ENCODE measurements around the gene TAF1A. TPM values are rescaled to one million over a fixed set of nuclear protein-coding genes. Genes with fewer than 3 reads are reported as not detected.

TAF1A gene
- total RNA-seq, 1 donor from 2014 or later, result 19.2 TPM

DNA sequence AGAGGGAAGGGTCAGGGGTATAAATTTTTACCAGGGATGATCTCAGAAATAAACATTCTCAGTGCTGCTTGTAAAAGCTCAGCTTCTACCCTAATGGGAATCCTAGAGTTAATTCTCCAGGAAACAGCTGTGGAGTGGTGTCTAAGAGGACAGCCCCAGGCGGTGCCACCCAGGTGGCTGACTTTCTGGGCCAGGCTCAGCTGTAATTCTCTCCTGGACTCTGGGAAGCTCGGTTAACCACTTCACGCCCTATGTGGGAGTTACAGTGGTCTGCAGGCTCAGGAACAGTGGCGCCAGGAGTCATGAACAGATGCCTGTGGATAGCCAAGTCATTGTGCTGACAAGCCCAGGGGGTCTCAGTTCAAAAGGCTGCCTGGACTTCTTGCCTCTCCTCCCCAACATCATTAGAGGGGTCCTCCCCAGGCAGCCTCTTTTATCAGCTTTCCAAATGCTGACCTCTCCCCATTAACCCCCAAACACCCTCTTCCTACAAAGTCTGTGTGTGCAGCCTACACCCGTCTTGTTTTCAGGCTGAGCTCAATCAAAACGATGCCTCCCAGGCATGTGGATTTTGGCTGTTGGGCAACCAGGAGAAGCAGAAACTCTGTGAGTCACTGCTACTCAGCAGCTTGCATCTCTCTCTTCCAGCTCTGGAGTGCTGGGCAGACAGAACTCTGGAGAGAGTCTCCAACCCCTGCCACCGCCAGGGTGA, 43.0 kb downstream of the TAF1A start:
- H3K27me3 Mint-ChIP-seq (ENCODE audit: insufficient read depth), result peaks cover 8% of the 10 kb centered on the region
- intact Hi-C loops (cut with micrococcal nuclease), result no loop called here
- H3K36me3 Mint-ChIP-seq (ENCODE audit: low read depth), result no peaks in the 10 kb centered on the region
- H3K4me1 Mint-ChIP-seq (ENCODE audit: low read depth), result no peaks in the 10 kb centered on the region
- DNase-seq (ENCODE audit: low spot score), result no peak
- H3K9me3 Mint-ChIP-seq, result no peaks in the 10 kb centered on the region
- no peak overlapping the region for H3K4me3 Mint-ChIP-seq
- H3K27ac Mint-ChIP-seq, result no peak overlapping the region

DNA sequence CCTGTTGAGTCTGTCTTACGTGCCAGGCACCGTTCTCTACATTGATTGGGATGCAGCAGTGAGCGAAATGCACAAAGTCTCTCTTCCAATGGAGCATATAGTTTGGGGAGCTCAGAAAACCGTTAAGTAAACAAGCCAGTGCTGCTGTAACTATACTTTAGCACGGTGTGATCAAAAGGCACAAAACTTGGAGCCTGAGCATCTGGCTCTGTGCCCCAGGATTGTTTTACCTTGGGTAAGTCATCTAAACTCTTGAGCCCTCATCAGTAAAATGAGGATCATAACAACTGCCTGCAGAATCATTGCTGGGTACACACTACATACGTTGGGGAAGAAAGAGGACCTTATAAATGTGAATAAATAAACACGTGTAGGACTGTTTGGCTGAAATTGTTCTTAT, 43.6 kb downstream of the TAF1A start:
- Mint-ChIP-seq H3K27me3 (ENCODE audit: insufficient read depth) (peaks cover 8% of the 10 kb centered on the region), H3K36me3 (ENCODE audit: low read depth) (no peaks in the 10 kb centered on the region), H3K4me3 (no peak overlapping the region), H3K4me1 (ENCODE audit: low read depth) (no peaks in the 10 kb centered on the region), H3K9me3 (no peaks in the 10 kb centered on the region), H3K27ac (no peak overlapping the region)
- intact Hi-C loops (cut with micrococcal nuclease), result no loop called here
- DNase-seq (ENCODE audit: low spot score), result no peak

DNA sequence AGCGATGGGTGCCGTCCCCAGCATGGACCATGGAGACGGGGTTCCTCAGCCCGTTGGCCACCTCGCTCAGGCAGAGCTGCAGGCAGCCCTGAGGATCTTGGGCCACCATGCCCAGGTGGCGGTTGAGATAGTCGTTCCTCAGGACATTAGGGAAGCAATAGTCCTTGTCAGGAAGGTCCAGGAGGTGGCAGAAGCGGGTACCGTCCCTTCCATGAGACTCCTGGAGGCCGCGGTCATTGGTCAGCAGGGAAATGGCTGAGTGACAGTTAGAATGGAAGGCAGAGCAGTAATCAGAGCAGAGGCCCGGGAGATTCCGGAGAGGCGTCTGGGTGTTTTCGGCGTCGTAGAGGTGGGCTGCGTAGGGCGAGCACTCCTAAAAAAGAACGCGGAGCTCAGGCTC, 45.9 kb downstream of the TAF1A start:
- no peaks in the 10 kb centered on the region for H3K9me3 Mint-ChIP-seq
- H3K4me3 Mint-ChIP-seq, result no peak overlapping the region
- no peaks in the 10 kb centered on the region for H3K36me3 Mint-ChIP-seq (ENCODE audit: low read depth)
- intact Hi-C loops (cut with micrococcal nuclease), result no loop called here
- peaks cover 8% of the 10 kb centered on the region for H3K27me3 Mint-ChIP-seq (ENCODE audit: insufficient read depth)
- H3K4me1 Mint-ChIP-seq (ENCODE audit: low read depth), result no peaks in the 10 kb centered on the region
- H3K27ac Mint-ChIP-seq, result no peak overlapping the region
- no peak for DNase-seq (ENCODE audit: low spot score)

DNA sequence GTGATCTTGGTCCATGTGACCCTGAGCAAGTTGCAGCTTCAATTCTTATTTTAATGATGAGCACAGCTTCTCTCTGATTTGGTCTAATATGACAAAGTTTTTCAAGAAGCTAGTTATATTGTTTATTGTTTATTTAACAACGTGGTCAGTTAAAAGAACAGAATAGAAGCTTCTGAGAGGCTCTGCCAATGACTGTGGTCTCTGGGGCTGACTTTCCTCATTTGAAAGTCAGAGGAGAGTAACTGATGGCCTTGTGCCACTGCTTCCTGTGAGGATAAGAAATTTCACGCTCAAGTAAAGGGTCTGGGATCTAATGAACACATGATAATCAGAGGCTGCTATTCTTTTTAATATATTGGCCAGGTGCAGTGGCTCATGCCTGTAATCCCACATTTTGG, 49.1 kb downstream of the TAF1A start:
- intact Hi-C loops (cut with micrococcal nuclease), result no loop called here
- peaks cover 9% of the 10 kb centered on the region for H3K27me3 Mint-ChIP-seq (ENCODE audit: insufficient read depth)
- no peak overlapping the region for H3K4me3 Mint-ChIP-seq
- no peaks in the 10 kb centered on the region for H3K9me3 Mint-ChIP-seq
- no peak overlapping the region for H3K27ac Mint-ChIP-seq
- DNase-seq (ENCODE audit: low spot score), result no peak
- no peaks in the 10 kb centered on the region for H3K36me3 Mint-ChIP-seq (ENCODE audit: low read depth)
- no peaks in the 10 kb centered on the region for H3K4me1 Mint-ChIP-seq (ENCODE audit: low read depth)

DNA sequence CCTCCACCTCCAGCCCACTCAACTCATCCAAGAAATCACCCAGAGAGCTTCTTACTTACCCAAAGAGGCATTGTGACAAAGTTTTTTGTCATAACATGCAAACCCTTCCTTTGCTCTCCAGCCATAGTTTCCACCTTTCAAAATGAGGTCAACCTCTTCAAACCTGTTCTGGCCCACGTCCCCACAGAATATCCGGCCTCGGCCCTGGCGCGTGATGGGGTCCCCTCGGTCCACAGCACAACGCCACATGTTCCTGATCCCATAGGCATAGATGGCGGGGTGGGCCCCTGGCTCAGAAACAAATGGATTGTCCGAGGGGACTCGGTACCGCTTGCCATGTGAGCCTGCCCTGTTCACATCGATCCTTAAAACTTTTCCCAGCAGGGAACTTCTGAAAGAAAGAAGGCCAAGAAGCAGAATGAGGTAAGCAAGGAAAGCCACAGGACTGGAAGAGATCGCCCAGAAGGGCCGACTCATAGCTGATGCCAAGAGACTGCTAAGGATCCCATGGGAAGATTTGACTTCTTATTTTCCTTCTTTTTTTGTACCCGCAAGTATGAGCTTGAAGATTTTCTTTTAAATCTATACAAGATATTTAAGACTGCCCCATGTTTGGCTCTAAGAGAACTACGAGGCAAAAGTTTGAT, 49.7 kb downstream of the TAF1A start:
- H3K36me3 Mint-ChIP-seq (ENCODE audit: low read depth), result no peaks in the 10 kb centered on the region
- peaks cover 9% of the 10 kb centered on the region for H3K27me3 Mint-ChIP-seq (ENCODE audit: insufficient read depth)
- intact Hi-C loops (cut with micrococcal nuclease), result no loop called here
- no peak overlapping the region for H3K4me3 Mint-ChIP-seq
- H3K27ac Mint-ChIP-seq, result no peak overlapping the region
- H3K4me1 Mint-ChIP-seq (ENCODE audit: low read depth), result no peaks in the 10 kb centered on the region
- H3K9me3 Mint-ChIP-seq, result no peaks in the 10 kb centered on the region
- no peak for DNase-seq (ENCODE audit: low spot score)

DNA sequence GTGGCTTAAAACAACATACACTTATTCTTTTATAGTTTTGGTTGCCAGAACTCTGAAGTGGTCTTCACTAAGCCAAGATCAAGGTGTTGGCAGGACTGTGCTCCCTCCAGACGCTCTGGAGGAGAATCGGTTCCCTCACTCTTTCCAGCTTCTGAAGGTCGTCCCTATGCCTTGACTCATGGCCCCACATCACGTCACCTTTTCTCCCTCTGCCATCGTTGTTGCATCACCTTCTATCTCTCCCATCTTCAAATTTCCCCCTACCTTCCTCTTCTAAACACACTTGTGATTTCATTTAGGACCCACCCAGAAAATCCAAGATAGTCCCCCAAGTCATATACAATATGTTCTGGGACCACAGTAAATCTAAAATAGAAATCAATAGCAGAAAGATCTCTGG, 54.3 kb downstream of the TAF1A start:
- H3K27me3 Mint-ChIP-seq (ENCODE audit: insufficient read depth), result peaks cover 7% of the 10 kb centered on the region
- intact Hi-C loops (cut with micrococcal nuclease), result no loop called here

DNA sequence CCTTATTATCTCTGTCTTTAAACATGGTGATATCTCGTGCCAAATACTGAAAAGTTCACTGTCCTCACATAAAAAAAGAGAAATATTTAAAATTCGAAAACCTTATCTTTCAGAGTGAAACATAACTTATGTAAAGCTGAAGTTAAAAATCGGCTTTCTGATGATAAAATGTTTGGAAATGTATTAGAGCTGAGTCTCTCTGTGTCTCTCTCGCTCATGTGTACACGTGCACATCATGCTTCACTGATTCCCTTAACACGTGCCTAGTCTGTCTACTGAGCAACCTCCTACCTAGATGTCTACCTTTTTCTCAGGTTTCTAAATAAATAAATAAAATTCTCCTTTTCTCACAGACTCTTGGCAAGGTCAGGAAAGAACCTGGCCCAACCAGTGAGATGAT, 58.9 kb downstream of the TAF1A start:
- no peaks in the 10 kb centered on the region for H3K9me3 Mint-ChIP-seq
- no peak overlapping the region for H3K4me3 Mint-ChIP-seq
- H3K4me1 Mint-ChIP-seq (ENCODE audit: low read depth), result no peaks in the 10 kb centered on the region
- no peak overlapping the region for H3K27ac Mint-ChIP-seq
- H3K36me3 Mint-ChIP-seq (ENCODE audit: low read depth), result no peaks in the 10 kb centered on the region
- DNase-seq (ENCODE audit: low spot score), result no peak
- intact Hi-C loops (cut with micrococcal nuclease), result no loop called here
- H3K27me3 Mint-ChIP-seq (ENCODE audit: insufficient read depth), result peaks cover 8% of the 10 kb centered on the region

More for the DNA sequence above, 54.3 kb downstream of the TAF1A start:
- H3K9me3 Mint-ChIP-seq, result no peaks in the 10 kb centered on the region
- no peak for DNase-seq (ENCODE audit: low spot score)
- no peak overlapping the region for H3K4me3 Mint-ChIP-seq
- H3K4me1 Mint-ChIP-seq (ENCODE audit: low read depth), result no peaks in the 10 kb centered on the region
- no peak overlapping the region for H3K27ac Mint-ChIP-seq
- no peaks in the 10 kb centered on the region for H3K36me3 Mint-ChIP-seq (ENCODE audit: low read depth)

DNA sequence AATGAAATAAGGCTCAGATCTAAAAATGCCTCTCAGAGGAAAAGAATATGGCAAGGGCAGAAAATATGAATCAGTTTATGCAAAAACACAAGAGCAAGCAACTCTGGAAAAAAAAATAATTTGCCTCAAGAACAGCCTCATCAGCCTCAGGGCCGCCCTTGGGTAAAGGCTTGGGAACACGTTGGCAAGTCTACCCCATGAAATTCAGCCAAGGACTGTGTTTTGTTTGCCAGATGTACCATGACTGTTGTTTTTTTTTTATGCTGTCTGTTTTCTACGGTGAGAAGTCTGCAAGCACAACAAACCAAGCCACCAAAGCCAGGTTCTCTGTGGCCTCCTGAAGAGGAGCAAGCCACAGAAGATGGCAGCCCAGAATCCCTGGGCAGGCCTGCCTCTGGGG, 59.8 kb downstream of the TAF1A start:
- Mint-ChIP-seq H3K9me3 (no peaks in the 10 kb centered on the region), H3K36me3 (ENCODE audit: low read depth) (no peaks in the 10 kb centered on the region), H3K27ac (no peak overlapping the region), H3K4me1 (ENCODE audit: low read depth) (no peaks in the 10 kb centered on the region), H3K27me3 (ENCODE audit: insufficient read depth) (peaks cover 7% of the 10 kb centered on the region), H3K4me3 (no peak overlapping the region)
- DNase-seq (ENCODE audit: low spot score), result no peak
- intact Hi-C loops (cut with micrococcal nuclease), result no loop called here

DNA sequence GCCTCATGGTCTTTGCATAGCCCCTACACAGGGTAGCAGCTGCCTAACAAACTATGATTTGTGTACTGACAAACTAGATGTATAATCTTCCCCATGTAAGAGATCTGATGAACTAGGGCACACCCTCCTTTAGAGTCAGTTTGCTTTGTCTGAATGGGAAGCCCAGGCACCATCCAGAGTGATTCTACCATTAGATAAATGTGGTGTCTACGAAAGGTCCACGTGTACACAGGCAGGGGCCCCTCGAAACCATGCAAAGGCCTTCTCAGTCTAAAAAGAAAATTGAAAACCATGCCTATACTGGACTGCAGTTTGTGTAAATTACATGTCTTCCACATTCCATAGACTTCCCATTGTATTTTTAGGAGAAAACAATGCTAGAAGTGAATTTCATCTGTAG, 60.6 kb downstream of the TAF1A start:
- Mint-ChIP-seq H3K36me3 (ENCODE audit: low read depth) (no peaks in the 10 kb centered on the region), H3K9me3 (no peaks in the 10 kb centered on the region), H3K27me3 (ENCODE audit: insufficient read depth) (peaks cover 9% of the 10 kb centered on the region), H3K27ac (no peak overlapping the region), H3K4me1 (ENCODE audit: low read depth) (no peaks in the 10 kb centered on the region), H3K4me3 (no peak overlapping the region)
- no peak for DNase-seq (ENCODE audit: low spot score)
- intact Hi-C loops (cut with micrococcal nuclease), result no loop called here

DNA sequence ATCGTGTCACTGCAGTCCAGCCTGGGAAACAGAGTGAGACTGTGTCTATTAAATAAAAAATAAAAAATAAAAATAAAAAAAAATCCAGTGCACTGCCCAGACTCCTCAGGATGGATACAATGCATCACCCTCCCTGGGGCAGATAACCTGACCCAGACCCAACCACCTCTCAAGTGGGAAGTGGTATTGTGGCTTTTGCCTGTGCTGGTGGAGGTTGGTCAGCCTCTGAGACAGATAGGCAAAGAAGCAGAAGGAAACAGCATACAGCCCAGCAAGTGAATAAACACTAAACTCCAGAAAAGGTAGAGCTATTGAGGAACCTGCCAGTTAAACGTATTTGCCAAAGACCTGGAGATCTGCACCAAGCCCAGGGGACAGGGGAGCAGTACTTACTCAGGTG, 63.8 kb downstream of the TAF1A start:
- Mint-ChIP-seq H3K9me3 (no peaks in the 10 kb centered on the region), H3K4me1 (ENCODE audit: low read depth) (no peaks in the 10 kb centered on the region), H3K27ac (no peak overlapping the region), H3K4me3 (no peak overlapping the region), H3K27me3 (ENCODE audit: insufficient read depth) (peaks cover 4% of the 10 kb centered on the region), H3K36me3 (ENCODE audit: low read depth) (no peaks in the 10 kb centered on the region)
- intact Hi-C loops (cut with micrococcal nuclease), result no loop called here
- no peak for DNase-seq (ENCODE audit: low spot score)

DNA sequence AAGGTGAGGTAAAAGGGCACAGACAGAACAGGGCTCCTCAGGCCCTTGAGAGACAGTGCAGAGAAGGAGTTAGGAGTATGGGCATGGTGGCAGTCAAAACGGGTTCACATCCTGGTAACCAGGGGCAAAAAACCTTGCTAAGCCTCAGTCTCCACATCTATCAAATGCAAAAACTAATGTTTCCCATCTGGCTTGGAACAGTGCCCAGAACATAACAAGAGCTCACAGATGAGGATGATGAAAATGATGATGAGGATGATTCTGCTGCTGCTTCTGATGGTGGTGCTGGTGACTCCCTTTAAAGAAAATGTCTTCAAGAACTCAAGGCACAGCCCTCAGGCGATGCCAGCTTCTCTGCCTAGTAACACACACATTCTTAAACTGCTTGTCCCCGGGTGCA, 65.9 kb downstream of the TAF1A start:
- Mint-ChIP-seq H3K36me3 (ENCODE audit: low read depth) (no peaks in the 10 kb centered on the region), H3K9me3 (no peaks in the 10 kb centered on the region), H3K27ac (no peak overlapping the region), H3K4me3 (no peak overlapping the region), H3K27me3 (ENCODE audit: insufficient read depth) (peaks cover 4% of the 10 kb centered on the region), H3K4me1 (ENCODE audit: low read depth) (no peaks in the 10 kb centered on the region)
- intact Hi-C loops (cut with micrococcal nuclease), result no loop called here
- no peak for DNase-seq (ENCODE audit: low spot score)

DNA sequence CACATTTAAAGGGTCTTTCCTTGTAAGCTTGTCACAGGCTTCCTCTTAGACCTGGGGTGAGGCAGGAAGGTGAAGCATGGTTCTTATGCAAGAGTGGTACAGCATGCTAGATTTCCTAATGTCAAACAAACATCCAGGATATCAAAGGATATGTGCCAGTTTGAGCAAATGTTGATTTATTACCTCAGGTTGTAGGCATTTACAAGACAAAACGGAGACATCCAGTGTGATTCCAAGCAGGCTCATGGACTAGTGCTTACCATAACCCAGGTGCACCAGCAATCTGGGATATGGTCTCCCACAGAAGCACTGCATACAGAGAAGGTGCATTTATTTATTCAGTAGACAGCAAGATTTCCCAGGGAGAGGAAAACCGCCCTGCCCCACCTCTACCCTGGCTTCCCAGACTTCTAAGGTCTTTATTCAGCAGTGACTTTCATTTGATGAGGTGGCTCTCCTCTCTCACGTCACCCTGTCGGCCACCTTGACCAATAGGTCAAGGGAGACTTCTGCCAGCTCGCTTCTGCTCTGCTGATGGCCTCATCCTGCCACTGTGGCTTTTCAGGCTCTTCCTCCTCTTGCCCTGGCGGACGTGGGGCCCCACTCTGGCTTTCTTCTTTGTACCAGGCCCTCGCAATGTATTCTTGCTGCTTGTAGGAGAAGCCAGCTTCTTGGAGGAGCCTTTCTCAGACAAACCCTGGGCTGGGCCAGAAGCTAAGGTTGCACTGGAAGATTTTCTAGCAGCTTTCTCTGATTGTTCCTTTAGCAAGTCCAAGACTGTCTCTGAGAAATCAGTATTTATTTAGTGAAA, 67.4 kb downstream of the TAF1A start:
- Mint-ChIP-seq H3K9me3 (no peaks in the 10 kb centered on the region), H3K4me1 (ENCODE audit: low read depth) (no peaks in the 10 kb centered on the region), H3K36me3 (ENCODE audit: low read depth) (no peaks in the 10 kb centered on the region), H3K27me3 (ENCODE audit: insufficient read depth) (peaks cover 4% of the 10 kb centered on the region), H3K27ac (no peak overlapping the region), H3K4me3 (no peak overlapping the region)
- intact Hi-C loops (cut with micrococcal nuclease), result no loop called here
- no peak for DNase-seq (ENCODE audit: low spot score)
